Loucy (cell line): ENCODE results near the gene APLP2.

Experiments
- H2AFZ ChIP-seq: fragments of 200-600 bp; sonication (generic); 2 replicates; pipeline ENCODE4 v1.6.0; 2016; ENCODE audit warnings: antibody characterized with exemption, mild to moderate bottlenecking, low read length, moderate library complexity
- H3F3A ChIP-seq: fragments of 200-600 bp; 2 replicates; pipeline ENCODE4 v1.6.0; 2016; ENCODE audit warnings: antibody characterized with exemption, low read depth, mild to moderate bottlenecking
- H3K27me3 ChIP-seq: fragments of 200-600 bp; sonication (generic); 2 replicates; pipeline ENCODE4 v1.6.1; 2014; ENCODE audit warnings: low read length, mild to moderate bottlenecking; ENCODE audit not compliant: insufficient read depth, poor library complexity, severe bottlenecking
- H3K36me3 ChIP-seq: fragments of 200-600 bp; sonication (generic); 2 replicates; pipeline ENCODE4 v1.6.1; 2016; ENCODE audit warnings: low read length; ENCODE audit not compliant: insufficient read depth
- H3K4me1 ChIP-seq: fragments of 200-600 bp; sonication (generic); 2 replicates; pipeline ENCODE4 v1.5.1; 2014; ENCODE audit warnings: low read length, mild to moderate bottlenecking; ENCODE audit not compliant: insufficient read depth, poor library complexity, severe bottlenecking
- H3K4me2 ChIP-seq: fragments of 200-600 bp; sonication (generic); 2 replicates; pipeline ENCODE4 v1.6.0; 2014; ENCODE audit warnings: antibody characterized with exemption, low read length, low read depth, mild to moderate bottlenecking; ENCODE audit not compliant: poor library complexity, severe bottlenecking
- H3K4me3 ChIP-seq: fragments of 200-600 bp; sonication (generic); 2 replicates; pipeline ENCODE4 v1.5.1; 2014; ENCODE audit warnings: low read length, mild to moderate bottlenecking, mixed read lengths; ENCODE audit not compliant: poor library complexity, severe bottlenecking
- H3K79me2 ChIP-seq: fragments of 200-600 bp; sonication (generic); 2 replicates; pipeline ENCODE4 v1.6.1; 2014; ENCODE audit warnings: low read length; ENCODE audit not compliant: insufficient read depth
- H3K9ac ChIP-seq: fragments of 200-600 bp; sonication (generic); 2 replicates; pipeline ENCODE4 v1.6.0; 2014; ENCODE audit warnings: mild to moderate bottlenecking, low read depth, low read length, moderate library complexity; ENCODE audit not compliant: poor library complexity, severe bottlenecking
- H3K9me2 ChIP-seq: fragments of 200-600 bp; sonication (generic); replicated peaks from 2 replicates; pipeline ENCODE4 v1.6.1; 2016; ENCODE audit warnings: low read depth, low read length, mixed read lengths
- H3K9me3 ChIP-seq: fragments of 200-600 bp; sonication (generic); 2 replicates; pipeline ENCODE4 v1.6.1; 2014; ENCODE audit warnings: mild to moderate bottlenecking, antibody characterized with exemption, low read length, low read depth; ENCODE audit not compliant: insufficient read depth
- H4K20me1 ChIP-seq: fragments of 200-600 bp; sonication (generic); 2 replicates; pipeline ENCODE4 v1.6.0; 2014; ENCODE audit warnings: antibody characterized with exemption, low read length, mild to moderate bottlenecking; ENCODE audit not compliant: insufficient read depth, poor library complexity, severe bottlenecking
- EZH2phosphoT487 ChIP-seq: fragments of 200-600 bp; IDR thresholded peaks from 2 replicates; pipeline ENCODE4 v1.6.1; 2018; ENCODE audit warnings: antibody characterized with exemption, mild to moderate bottlenecking, moderate library complexity, borderline replicate concordance
- TF ChIP-seq, protein P1 (sequence below): fragments of 200-600 bp; sonication (generic); conservative IDR thresholded peaks from 2 replicates; pipeline ENCODE4 v1.5.1; 2014; ENCODE audit warnings: mild to moderate bottlenecking, antibody characterized with exemption, low read length

Gene APLP2

DNA sequence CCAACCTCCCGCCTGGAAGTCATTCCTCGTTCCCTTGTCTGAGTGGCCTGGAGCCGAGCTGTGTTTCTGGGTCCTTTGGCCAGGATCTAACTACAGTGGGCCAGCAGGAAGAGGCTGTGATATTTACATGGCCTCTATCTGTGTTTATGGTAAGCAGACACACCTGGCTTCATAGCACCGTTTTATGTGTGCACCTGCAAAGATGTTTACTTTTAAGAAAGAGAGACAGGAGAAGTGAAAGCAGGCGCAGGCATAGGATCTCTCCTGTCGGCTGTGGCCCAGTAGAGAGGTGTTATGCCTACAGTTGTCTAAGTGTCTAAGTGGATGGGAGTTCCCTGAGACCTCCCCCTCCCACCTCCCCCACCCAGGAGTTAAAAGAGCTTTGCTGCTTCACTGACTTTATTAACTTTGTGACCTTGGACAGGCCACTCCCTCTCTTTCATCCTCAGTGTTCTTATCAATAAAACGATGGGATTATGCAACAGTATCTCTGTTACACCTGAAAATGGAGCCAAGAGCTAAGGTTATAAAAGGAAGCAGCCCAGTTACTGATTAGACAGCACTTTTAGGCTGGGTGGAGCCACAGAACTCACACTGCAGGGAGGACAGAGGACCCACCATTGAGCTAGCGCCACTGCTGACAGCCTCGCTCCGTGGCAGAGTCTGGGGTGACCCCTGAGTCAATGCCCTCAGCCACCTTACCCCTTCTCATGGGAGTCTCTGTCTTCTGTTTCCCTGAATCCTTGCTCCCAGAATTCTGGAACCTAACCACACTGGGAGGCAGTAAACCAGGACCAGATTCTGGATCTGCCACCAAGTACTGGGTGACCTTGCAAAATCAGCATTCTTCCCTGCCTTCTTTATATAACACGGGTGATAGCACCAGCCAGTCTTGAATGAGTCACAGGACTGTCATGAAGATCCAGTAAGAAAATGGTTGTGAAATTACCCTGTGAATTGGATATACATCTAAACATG is 111.9 kb downstream of the APLP2 start:
- Histone ChIP-seq H3K4me3 (no peak overlapping the region), H3K9ac (no peak overlapping the region), H4K20me1 (no peaks in the 10 kb centered on the region), H3F3A (no peaks in the 10 kb centered on the region), H3K36me3 (no peaks in the 10 kb centered on the region), H3K79me2 (no peaks in the 10 kb centered on the region), H3K9me2 (no peaks in the 10 kb centered on the region), H3K4me2 (no peak overlapping the region), H3K4me1 (no peaks in the 10 kb centered on the region), H2AFZ (no peak overlapping the region), H3K27me3 (no peaks in the 10 kb centered on the region), H3K9me3 (no peaks in the 10 kb centered on the region)
- TF ChIP-seq, protein P1, sequence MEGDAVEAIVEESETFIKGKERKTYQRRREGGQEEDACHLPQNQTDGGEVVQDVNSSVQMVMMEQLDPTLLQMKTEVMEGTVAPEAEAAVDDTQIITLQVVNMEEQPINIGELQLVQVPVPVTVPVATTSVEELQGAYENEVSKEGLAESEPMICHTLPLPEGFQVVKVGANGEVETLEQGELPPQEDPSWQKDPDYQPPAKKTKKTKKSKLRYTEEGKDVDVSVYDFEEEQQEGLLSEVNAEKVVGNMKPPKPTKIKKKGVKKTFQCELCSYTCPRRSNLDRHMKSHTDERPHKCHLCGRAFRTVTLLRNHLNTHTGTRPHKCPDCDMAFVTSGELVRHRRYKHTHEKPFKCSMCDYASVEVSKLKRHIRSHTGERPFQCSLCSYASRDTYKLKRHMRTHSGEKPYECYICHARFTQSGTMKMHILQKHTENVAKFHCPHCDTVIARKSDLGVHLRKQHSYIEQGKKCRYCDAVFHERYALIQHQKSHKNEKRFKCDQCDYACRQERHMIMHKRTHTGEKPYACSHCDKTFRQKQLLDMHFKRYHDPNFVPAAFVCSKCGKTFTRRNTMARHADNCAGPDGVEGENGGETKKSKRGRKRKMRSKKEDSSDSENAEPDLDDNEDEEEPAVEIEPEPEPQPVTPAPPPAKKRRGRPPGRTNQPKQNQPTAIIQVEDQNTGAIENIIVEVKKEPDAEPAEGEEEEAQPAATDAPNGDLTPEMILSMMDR = no peak
- no peak for TF ChIP-seq EZH2phosphoT487

DNA sequence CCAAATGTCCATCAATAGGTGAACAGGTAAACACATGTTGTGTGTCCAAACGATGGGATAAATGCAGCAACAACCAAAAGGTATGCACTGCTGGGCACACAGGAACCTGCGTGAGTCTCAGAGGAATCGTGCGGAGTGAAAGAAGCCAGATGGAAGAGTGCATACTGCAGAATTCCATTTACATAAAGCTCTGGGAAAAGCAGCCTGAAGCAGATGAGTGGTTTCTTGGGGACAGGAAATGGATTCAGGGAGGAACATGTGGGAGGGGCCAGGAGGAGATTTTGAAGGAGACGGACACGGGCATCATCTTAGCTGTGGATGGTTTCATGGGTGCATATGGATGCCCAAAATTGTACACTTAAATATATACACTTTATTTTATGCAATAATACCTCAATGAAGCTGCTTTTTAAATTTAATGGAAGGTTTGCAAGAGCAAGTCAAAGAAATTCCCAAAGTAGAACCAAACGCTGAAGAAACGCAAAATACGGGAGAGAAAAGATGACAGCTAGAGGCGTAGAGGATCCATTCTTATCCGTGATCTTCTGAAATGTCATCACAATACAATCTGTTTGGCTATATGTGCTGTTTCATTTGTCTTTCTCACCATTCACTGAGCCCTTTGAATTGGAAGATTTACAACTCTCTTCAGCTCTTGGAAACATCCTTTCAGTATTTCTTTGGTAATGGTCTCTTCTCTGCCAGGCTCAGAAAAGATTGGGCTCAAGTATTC is 114.3 kb downstream of the APLP2 start:
- Histone ChIP-seq H3K9me2 (no peaks in the 10 kb centered on the region), H4K20me1 (no peaks in the 10 kb centered on the region), H3K79me2 (no peaks in the 10 kb centered on the region), H3K4me1 (no peaks in the 10 kb centered on the region), H3K27me3 (no peaks in the 10 kb centered on the region), H3K4me2 (no peak overlapping the region), H3K9ac (no peak overlapping the region), H3K36me3 (no peaks in the 10 kb centered on the region), H2AFZ (no peak overlapping the region), H3K9me3 (no peaks in the 10 kb centered on the region), H3F3A (no peaks in the 10 kb centered on the region), H3K4me3 (no peak overlapping the region)
- TF ChIP-seq EZH2phosphoT487 = no peak
- TF ChIP-seq, protein P1 = no peak

DNA sequence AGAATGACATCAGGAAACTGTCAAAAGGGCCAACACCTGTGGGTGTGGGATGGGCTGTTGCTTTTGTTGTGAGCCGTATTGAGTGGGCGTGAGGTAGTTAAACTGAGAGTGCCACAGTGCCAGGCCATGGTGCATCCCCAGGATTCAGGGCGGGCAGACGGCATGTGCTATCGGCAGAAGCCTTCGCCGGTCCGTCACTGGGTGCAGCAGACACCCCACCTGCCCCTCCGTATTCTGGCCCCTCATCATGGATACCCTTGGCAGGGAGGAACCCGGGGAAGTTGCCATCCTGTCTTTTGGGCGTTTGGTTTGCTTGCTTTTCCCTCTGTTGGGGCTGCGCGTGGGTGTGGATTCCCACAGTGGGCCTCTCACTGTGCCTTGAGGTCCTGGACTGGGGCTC is 117.4 kb downstream of the APLP2 start:
- no peaks in the 10 kb centered on the region for H3K36me3 ChIP-seq
- TF ChIP-seq, protein P1 = no peak
- no peak for TF ChIP-seq EZH2phosphoT487
- H4K20me1 ChIP-seq = no peaks in the 10 kb centered on the region
- H3K4me3 ChIP-seq = no peak overlapping the region
- no peaks in the 10 kb centered on the region for H3F3A ChIP-seq
- H3K9me3 ChIP-seq = no peaks in the 10 kb centered on the region
- H3K9ac ChIP-seq = no peak overlapping the region
- H3K4me1 ChIP-seq = no peaks in the 10 kb centered on the region
- no peaks in the 10 kb centered on the region for H3K27me3 ChIP-seq
- no peak overlapping the region for H2AFZ ChIP-seq
- no peaks in the 10 kb centered on the region for H3K79me2 ChIP-seq
- no peak overlapping the region for H3K4me2 ChIP-seq
- H3K9me2 ChIP-seq = no peaks in the 10 kb centered on the region
